NCI-H82 treated with DMSO at 0.1 percent for 48 hours (cell line): Measurements from ENCODE around the gene MORC2.

Experiments used
- DNase-seq: peaks from one replicate; lab custom pipeline; 2025; ENCODE audit not compliant: unreplicated experiment; lab: John Stamatoyannopoulos, UW

MORC2 gene

DNA sequence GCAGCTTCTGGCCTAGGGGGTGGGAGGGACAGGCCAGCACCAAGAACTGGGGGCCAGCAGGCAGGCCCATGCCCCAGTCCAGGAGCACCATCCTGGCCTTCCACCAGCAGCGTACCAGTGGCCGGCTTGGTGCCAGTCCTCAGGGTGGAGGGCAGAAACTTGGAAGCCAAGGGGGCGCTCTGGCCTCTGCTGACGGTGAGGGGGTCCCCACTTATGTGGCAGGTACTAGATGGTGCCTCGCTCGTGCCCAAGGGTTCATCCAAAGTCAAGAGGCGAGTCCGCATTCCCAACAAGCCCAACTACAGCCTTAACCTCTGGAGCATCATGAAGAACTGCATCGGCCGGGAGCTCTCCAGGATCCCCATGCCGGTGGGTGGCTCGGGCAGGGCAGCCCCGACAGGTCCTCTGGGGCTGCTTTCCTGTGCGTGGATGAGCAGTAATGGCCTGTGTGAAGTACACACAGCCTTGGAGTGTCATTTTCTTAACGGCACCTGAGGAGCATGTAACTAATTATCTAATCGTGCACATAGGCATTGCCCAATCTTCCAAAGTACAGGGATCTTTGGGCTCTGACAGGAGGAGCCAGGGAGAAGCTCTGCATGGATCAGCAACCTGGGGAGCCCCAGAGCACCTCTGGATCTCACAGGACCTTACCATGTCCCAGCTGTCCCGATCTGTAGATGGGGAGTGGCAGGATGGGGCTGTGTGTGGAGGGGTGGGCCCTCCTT is 79.1 kb downstream of the MORC2 start:
- no peak for DNase-seq

GRCh38 chr22:30887861-30888260 is 80.7 kb downstream of the MORC2 start:
- no peak for DNase-seq

DNA sequence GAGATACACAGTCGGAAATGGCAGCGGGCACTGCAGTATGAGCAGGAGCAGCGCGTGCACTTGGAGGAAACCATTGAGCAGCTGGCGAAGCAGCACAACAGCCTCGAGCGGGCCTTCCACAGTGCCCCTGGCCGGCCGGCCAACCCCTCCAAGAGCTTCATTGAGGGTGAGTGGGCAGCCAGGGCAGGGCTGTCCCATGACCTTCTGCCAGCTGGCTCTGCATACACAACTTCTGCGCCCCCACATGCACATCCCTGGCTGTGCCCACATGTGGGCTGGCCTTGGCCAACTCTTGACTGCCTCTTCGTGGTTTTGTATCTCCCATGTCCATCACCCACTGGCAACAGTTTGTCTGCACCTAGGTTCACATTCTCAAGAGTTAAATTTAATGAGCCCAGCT is 81.1 kb downstream of the MORC2 start:
- DNase-seq, result no peak

DNA sequence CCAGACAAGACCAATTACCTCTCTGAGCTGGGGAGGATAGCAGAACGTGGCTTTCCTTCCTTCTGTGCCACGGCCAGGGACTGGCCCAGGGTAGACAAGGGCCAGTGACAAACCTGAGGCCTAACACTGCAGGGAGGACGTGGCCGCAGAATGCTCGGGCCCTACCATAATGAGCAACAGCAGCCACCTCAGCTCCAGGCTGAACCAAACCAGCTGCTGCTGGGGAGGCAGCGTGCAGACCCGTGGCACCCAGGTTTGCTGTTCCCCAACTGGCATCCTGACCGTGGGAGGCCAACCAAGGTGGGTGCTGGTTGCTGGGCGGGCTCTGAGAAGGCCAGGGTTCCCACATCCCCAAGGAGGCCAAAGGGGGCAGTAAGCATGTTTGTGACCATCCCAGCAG is 83.0 kb downstream of the MORC2 start:
- no peak for DNase-seq

- DNase-seq, result no peak
Observed at GRCh38 chr22:30885001-30885366, 83.6 kb downstream of the MORC2 start.

- no peak for DNase-seq
Observed at GRCh38 chr22:30884211-30885000, 84.2 kb downstream of the MORC2 start.

DNA sequence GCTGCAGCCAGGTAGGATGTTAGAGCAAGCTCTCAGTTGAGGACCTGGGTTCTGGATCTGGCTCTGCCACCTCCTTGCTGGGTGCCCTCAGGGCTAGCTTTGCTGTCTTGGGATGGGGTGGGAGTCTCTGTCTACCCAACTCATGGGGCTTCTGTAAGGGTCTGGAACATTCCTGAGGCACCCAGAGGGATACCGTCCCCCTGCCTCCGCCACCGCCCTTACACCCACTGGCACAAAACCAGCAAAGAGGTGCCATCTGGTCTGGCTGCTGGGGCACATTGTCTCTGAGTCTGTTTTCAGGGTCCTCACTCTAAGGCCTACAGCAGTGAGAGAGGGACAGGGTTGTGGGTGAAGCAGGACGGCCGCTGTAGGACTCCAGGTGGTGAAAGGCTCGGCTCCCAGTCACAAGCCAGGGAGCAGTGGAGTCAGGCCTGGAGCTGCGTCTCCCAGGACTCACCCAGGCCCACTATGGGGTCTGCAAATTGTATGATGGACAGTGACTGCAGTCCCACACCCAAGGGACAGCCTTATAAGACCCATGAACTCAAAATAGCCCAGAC is 84.9 kb downstream of the MORC2 start:
- no peak for DNase-seq

DNA sequence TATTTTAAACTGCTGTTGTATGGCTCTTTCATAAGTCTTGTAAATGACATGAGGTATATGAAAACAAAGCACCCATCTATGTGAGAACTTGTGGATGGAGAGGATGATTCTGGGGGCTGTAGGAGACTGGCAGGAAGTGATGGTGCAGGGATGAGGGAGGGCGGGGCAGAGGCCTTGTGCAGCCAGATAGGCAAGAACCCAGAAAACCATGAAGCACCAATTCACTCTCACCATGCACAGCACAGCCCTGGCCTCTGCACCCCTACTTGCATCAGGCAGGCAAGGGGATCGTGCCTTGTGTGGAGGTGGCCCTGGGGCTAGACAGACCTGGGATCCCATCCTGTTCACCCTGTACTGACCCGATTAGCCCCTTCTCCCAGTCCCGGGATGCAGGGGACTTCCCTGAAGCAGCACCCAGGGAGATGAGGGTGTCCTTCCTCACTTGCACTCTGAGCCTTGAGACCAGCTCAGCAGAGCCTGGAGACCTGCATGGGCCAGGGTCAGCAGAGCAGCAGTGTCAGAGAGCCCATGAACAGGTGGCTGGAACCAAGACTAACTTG is 85.5 kb downstream of the MORC2 start:
- DNase-seq, result no peak

DNA sequence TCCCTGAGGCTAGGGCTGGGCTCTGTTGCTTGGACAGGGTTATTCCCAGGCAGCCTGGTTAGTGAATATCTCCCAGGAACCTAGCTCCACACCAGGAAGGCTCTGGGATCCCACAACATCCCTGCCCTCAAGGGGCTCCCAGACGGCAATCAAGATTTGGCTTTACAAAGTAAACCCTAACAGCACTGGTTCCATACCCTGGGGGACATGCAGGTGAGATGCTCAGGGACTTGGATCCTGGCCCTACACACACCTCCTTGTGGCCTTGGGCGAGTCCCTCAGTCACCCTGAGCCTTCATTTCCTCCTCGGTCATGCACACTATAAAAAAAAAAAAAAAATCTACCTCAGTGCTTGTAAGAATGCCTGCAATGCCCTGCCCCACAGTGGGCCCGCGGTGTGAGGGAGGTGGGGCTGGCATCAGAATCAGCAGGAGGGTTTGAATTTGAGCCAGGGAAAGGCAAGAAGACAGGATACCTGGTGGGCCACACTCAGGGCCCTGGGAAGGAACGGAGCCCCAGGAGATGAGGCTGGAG is 86.3 kb downstream of the MORC2 start:
- DNase-seq, result no peak

- DNase-seq, result peak; percentile 62
Observed at GRCh38 chr22:30881361-30882183, 87.0 kb downstream of the MORC2 start.

- DNase-seq, result no peak
Observed at GRCh38 chr22:30880847-30881246, 87.7 kb downstream of the MORC2 start.

DNA sequence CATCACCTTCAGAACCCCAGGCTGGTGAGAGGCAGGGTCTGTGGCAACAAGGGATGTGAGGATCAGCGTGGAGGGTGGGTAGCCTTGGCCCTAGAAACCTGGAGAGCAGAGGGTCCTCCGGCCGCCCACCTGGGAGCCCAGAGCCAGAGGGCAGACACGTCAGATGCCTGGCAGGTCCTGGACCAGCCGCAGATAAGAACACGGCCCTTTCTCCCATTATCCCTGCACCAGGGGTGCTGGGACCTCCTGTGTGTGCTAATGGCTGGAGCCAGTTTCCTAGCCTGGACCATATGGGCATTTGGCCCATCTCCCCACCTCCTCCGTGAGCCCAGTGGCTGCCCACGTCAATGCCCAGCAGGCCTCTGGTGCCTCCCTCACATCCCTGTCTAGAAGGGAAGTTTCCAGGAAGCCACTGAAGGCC is 88.4 kb downstream of the MORC2 start:
- DNase-seq, result no peak

- DNase-seq, result no peak
Observed at GRCh38 chr22:30879415-30879797, 89.2 kb downstream of the MORC2 start.

GRCh38 chr22:30878516-30879414 is 89.8 kb downstream of the MORC2 start:
- no peak for DNase-seq

DNA sequence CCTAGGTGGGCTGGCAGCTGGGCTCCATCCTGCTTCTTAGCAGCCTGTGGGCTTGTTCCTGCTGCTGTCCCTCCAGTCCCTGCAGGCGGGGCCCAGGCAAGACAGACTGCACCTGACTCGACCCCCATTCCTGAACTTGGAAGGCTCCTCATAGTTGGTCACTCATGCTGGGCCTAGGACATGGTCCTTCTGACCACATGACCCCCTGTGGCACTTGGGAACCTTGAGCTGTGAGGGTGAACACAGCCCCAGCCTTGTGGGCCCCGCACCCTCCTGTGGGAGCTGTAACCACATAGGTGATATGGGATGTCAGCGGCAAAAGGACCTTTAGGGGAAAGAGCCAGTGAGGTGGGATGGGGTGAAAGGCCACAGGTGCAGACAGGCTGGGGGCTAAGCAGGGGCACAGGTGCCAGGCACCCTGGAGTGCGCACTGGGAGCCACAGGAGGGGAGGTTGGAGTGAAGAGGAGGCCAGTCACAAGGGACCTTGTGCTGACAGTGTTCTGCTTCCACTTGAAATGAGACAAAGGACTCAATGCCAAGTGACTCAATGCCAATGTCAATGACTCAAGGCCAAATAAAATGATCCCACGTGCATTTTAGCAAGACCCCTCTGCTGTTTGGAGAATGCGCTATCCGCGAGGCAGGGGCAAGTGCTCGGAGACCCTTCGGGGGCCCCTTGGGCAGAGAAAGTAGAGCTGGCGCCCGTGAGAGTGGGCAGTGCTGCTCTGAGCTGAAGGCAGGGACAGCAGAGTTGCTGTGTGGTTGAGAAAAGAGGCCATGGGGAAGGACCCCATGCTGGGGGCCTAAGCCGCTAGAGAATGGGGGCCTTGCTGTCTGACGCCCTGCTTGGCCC is 90.7 kb downstream of the MORC2 start:
- DNase-seq, result no peak

DNA sequence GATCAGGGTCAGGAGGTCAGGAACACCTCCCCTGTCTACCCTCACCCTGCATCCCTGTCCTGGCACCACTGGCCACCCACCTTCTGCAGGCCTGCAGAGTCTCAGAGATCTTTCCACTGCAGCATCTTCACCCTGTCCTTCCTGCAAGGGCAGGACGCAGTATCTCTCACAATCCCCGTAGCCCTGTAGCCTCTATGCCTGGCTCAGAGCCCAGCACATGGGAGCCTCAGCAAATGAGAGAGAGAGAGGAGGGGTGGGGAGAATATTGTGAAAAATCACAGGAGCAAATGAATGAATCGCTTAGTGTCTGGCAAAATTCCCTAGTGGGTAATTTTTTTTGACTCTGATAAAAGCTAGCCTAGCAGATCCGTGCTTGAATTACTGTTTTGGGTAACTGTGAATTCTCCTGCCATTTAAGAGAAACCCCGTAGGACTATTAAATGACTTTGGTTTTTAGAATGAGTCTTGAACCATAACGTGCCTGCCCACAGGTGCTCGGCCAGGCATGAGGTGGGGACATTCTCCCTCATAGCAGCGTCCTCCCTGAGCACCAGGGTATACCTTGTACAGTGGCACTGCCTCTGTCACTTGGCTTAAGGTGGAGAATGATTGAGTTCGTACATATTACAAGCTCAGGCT is 91.5 kb downstream of the MORC2 start:
- no peak for DNase-seq

- DNase-seq, result no peak
Observed at GRCh38 chr22:30876221-30876751, 92.3 kb downstream of the MORC2 start.
